Endothelial cell of umbilical vein (primary cell): ENCODE results near the gene PLXNB1. TPM values are rescaled to one million over a fixed set of nuclear protein-coding genes. Genes with fewer than 3 reads are reported as not detected.
A peak's percentile ranks its signal among the peaks of the same experiment; 100 is the strongest.

ENCODE experiments used
- BruUV-seq: library from RNA; stranded (reverse); fragments of 400-500 nt; replicated peaks from 2 replicates; lab custom pipeline; 2021; lab: Mats Ljungman, UMichigan
- CTCF ChIA-PET: fragments of 300-600, 350-600 bp; sonication (Branson Sonifier 250); formaldehyde crosslinking; loops from one replicate; lab custom pipeline; 2021; ENCODE audit warnings: antibody characterized with exemption, inconsistent platforms; lab: Charles Lee
- POLR2A ChIA-PET: fragments of 300-600, 350-600 bp; sonication (Branson Sonifier 250); formaldehyde crosslinking; loops from one replicate; lab custom pipeline; 2021; ENCODE audit warnings: antibody characterized with exemption, inconsistent platforms; lab: Charles Lee
- DNase-seq: peaks from one replicate; pipeline ENCODE4 v3.0.0-alpha.2; 2011; ENCODE audit warnings: low read depth, low spot score
- FAIRE-seq: peaks from 2 replicates; lab custom pipeline; 2011; peaks lifted over from hg19 to GRCh38; lab: Jason Lieb, UNC
- H2AFZ ChIP-seq: 2 replicates; pipeline ENCODE4 v1.6.0; 2012; ENCODE audit warnings: low read depth, low read length, control low read depth, inconsistent platforms
- H3K27ac ChIP-seq: 2 replicates; pipeline ENCODE4 v1.5.1; 2011; ENCODE audit warnings: low read depth, mild to moderate bottlenecking, control low read depth, low read length, moderate library complexity; ENCODE audit not compliant: insufficient read depth
- H3K27me3 ChIP-seq, 2 experiments: 2 replicates each; pipeline versions ENCODE4 v1.6.0 to v1.6.1; 2011; ENCODE audit warnings: low read length in 2 of 2, mixed read lengths in 1 of 2; ENCODE audit not compliant: control insufficient read depth in 2 of 2, insufficient read depth in 2 of 2
- H3K36me3 ChIP-seq, 2 experiments: 2 replicates in 1 of 2; 3 replicates in 1 of 2; pipeline ENCODE4 v1.5.1; 2011; ENCODE audit warnings: low read length in 2 of 2, mild to moderate bottlenecking in 1 of 2, moderate library complexity in 1 of 2; ENCODE audit not compliant: control insufficient read depth in 2 of 2, insufficient read depth in 2 of 2; ENCODE audit errors: extremely low read depth in 1 of 2
- H3K4me1 ChIP-seq: 3 replicates; pipeline ENCODE4 v1.5.1; 2011; ENCODE audit warnings: mild to moderate bottlenecking, low read length; ENCODE audit not compliant: control insufficient read depth, insufficient read depth; ENCODE audit errors: extremely low read depth
- H3K4me2 ChIP-seq: 2 replicates; pipeline ENCODE4 v1.6.1; 2011; ENCODE audit warnings: low read length, control low read depth, mixed read lengths; ENCODE audit not compliant: insufficient read depth
- H3K4me3 ChIP-seq, 3 experiments: fragments of 200-600 bp in 1 of 3; sonication (generic), shearing (Covaris generic) in 1 of 3; replicated peaks in 1 of 3; 2 replicates each; pipeline ENCODE4 v1.5.1; 2011 to 2016; ENCODE audit warnings: control low read depth in 3 of 3, low read length in 3 of 3, mild to moderate bottlenecking in 2 of 3, inconsistent platforms in 1 of 3, low read depth in 1 of 3, moderate library complexity in 1 of 3; ENCODE audit not compliant: insufficient read depth in 1 of 3
- H3K79me2 ChIP-seq: 2 replicates; pipeline ENCODE4 v1.6.0; 2012; ENCODE audit warnings: low read length, inconsistent platforms; ENCODE audit not compliant: control insufficient read depth, insufficient read depth
- H3K9ac ChIP-seq: replicated peaks from 2 replicates; pipeline ENCODE3; 2011; ENCODE audit warnings: low read length, control low read depth; ENCODE audit not compliant: insufficient read depth; ENCODE audit errors: extremely low read depth
- H3K9me1 ChIP-seq: replicated peaks from 3 replicates; pipeline ENCODE4 v1.6.0; 2011; ENCODE audit warnings: mild to moderate bottlenecking, low read length; ENCODE audit not compliant: control insufficient read depth, insufficient read depth; ENCODE audit errors: extremely low read depth
- H3K9me3 ChIP-seq: replicated peaks from 2 replicates; pipeline ENCODE4 v1.5.1; 2012; ENCODE audit warnings: low read length, inconsistent platforms; ENCODE audit not compliant: control insufficient read depth, insufficient read depth
- H4K20me1 ChIP-seq: replicated peaks from 2 replicates; pipeline ENCODE3; 2011; ENCODE audit warnings: mild to moderate bottlenecking, low read length; ENCODE audit not compliant: control insufficient read depth, insufficient read depth; ENCODE audit errors: extremely low read depth
- CTCF ChIP-seq, 2 donors: IDR thresholded peaks; 1 replicate in 1 of 2; 2 replicates in 1 of 2; pipeline ENCODE4 v1.5.1; 2011; ENCODE audit warnings: low read length in 2 of 2, mild to moderate bottlenecking in 2 of 2, moderate library complexity in 2 of 2, control low read depth in 1 of 2, inconsistent platforms in 1 of 2, low read depth in 1 of 2; ENCODE audit not compliant: insufficient read depth in 1 of 2; ENCODE audit errors: extremely low read depth in 1 of 2
- EZH2 ChIP-seq: IDR thresholded peaks from 2 replicates; pipeline ENCODE4 v1.6.1; 2012; ENCODE audit warnings: borderline replicate concordance, low read depth, mild to moderate bottlenecking, moderate library complexity, low read length, inconsistent platforms; ENCODE audit not compliant: severe bottlenecking
- FOS ChIP-seq: IDR thresholded peaks from 2 replicates; pipeline ENCODE4 v1.6.1; 2011; ENCODE audit warnings: mild to moderate bottlenecking, low read length, moderate library complexity, borderline replicate concordance; ENCODE audit not compliant: insufficient read depth
- GATA2 ChIP-seq: IDR thresholded peaks from 2 replicates; pipeline ENCODE4 v1.7.0; 2011; ENCODE audit warnings: low read depth, mild to moderate bottlenecking, moderate library complexity, mixed read lengths, low read length; ENCODE audit not compliant: insufficient read length, insufficient read depth
- JUN ChIP-seq: IDR thresholded peaks from 2 replicates; pipeline ENCODE4 v1.6.1; 2011; ENCODE audit warnings: borderline replicate concordance, low read depth; ENCODE audit not compliant: insufficient read length, insufficient read depth
- MAX ChIP-seq: IDR thresholded peaks from 2 replicates; pipeline ENCODE4 v1.6.1; 2011; ENCODE audit not compliant: insufficient read depth, insufficient read length
- MYC ChIP-seq: IDR thresholded peaks from one replicate; pipeline ENCODE4 v1.6.1; 2011; ENCODE audit warnings: mild to moderate bottlenecking, low read depth, low read length
- POLR2A ChIP-seq: IDR thresholded peaks from 2 replicates; pipeline ENCODE4 v1.6.1; 2012; ENCODE audit warnings: low read depth, mild to moderate bottlenecking, control low read depth, low read length
- POLR2AphosphoS5 ChIP-seq: IDR thresholded peaks from 2 replicates; pipeline ENCODE4 v1.6.1; 2012; ENCODE audit warnings: low read depth, mild to moderate bottlenecking, control low read depth, low read length, moderate library complexity; ENCODE audit not compliant: insufficient read depth
- dilution Hi-C: fragments of 300-500 bp; cut with MboI; formaldehyde crosslinking; loops from one replicate; pipeline ENCODE4 v1.15.0; 2019; ENCODE audit warnings: low sequenced_read_pairs; ENCODE audit not compliant: extremely low pct_ligation_motif_present
- intact Hi-C: fragments of 100-400 bp; cut with micrococcal nuclease; formaldehyde crosslinking; loops from one replicate; pipeline ENCODE4 v1.10.0; 2022
- polyA plus RNA-seq, 4 experiments: library from polyadenylated mRNA; depleted of rRNA in 3 of 4; stranded (reverse) in 3 of 4; unstranded in 1 of 4; fragments of >200 nt; gene quantifications; 2 replicates each; pipeline versions ENCODE4 v1.2.1 to v1.2.3, GENCODE V29; 2011 to 2012; ENCODE audit warnings: missing spikeins in 1 of 4
- total RNA-seq: library from RNA; stranded (reverse); gene quantifications from 2 replicates; pipeline ENCODE4 v1.2.3, GENCODE V29; 2021

Gene PLXNB1
- total and polyA plus RNA-seq, 2 donors (not counting 3 experiments of a cell fraction or from before 2014, with no cell fraction given), result 43.1 to 45.2 TPM

- peak overlapping the region; percentile 66 for H2AFZ ChIP-seq
- H4K20me1 ChIP-seq, result no peaks in the 10 kb centered on the region
- H3K9ac ChIP-seq, result peak overlapping the region; percentile 98
- POLR2A ChIA-PET, result no interaction called here
- H3K4me2 ChIP-seq, result peak overlapping the region; percentile 71
- TF ChIP-seq MAX (no peak), JUN (no peak), CTCF (IDR thresholded peaks at IDR 0.05; ENCODE audit: extremely low read depth in 1 of 2, insufficient read depth in 1 of 2, low read depth in 1 of 2, low read length in 2 of 2) (no peak), POLR2AphosphoS5 (no peak), GATA2 (no peak), FOS (no peak), EZH2 (no peak), POLR2A (no peak), MYC (no peak)
- FAIRE-seq, result no peak
- no peaks in the 10 kb centered on the region for H3K9me3 ChIP-seq
- peaks cover 48% of the 10 kb centered on the region for H3K79me2 ChIP-seq
- TSS peak; percentile 58 for BruUV-seq
- H3K27me3 ChIP-seq, result no peaks in the 10 kb centered on the region
- peaks cover 12% of the 10 kb centered on the region for H3K4me1 ChIP-seq
- H3K4me3 ChIP-seq, result peak overlapping the region; percentile 52 to 98 (median 98)
- no peaks in the 10 kb centered on the region for H3K9me1 ChIP-seq
- H3K36me3 ChIP-seq, result peaks cover 0 to 32% of the 10 kb centered on the region in 2 experiments
- CTCF ChIA-PET, result interaction anchor here (1.0 to 3.9 kb wide), 10 partner anchors 8 to 213 kb away, joined by 3 to 26 read pairs (median 8); partner anchors contain the start of genes CCDC51, SHISA5 and TMA7
- no peak for DNase-seq
- dilution Hi-C loops (no loop called here), intact Hi-C loops (no loop called here)
- H3K27ac ChIP-seq, result peak overlapping the region; percentile 95
These were observed 42.7 kb upstream of the PLXNB1 start for GRCh38 chr3:48472673-48472922.
